Limb (tissue), 2 donors: ENCODE measurements around the gene KIN.
"Not testable (repeated sequence)": the region's sequence is repeated elsewhere in the genome, so short reads cannot be mapped to it uniquely, and the experiment has no call there.

Source experiments
- DNase-seq, 2 donors: peaks; one replicate each; pipeline ENCODE4 v3.0.0-alpha.2; 2016; ENCODE audit errors: extremely low spot score in 2 of 2

The KIN gene, protein sequence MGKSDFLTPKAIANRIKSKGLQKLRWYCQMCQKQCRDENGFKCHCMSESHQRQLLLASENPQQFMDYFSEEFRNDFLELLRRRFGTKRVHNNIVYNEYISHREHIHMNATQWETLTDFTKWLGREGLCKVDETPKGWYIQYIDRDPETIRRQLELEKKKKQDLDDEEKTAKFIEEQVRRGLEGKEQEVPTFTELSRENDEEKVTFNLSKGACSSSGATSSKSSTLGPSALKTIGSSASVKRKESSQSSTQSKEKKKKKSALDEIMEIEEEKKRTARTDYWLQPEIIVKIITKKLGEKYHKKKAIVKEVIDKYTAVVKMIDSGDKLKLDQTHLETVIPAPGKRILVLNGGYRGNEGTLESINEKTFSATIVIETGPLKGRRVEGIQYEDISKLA

DNA sequence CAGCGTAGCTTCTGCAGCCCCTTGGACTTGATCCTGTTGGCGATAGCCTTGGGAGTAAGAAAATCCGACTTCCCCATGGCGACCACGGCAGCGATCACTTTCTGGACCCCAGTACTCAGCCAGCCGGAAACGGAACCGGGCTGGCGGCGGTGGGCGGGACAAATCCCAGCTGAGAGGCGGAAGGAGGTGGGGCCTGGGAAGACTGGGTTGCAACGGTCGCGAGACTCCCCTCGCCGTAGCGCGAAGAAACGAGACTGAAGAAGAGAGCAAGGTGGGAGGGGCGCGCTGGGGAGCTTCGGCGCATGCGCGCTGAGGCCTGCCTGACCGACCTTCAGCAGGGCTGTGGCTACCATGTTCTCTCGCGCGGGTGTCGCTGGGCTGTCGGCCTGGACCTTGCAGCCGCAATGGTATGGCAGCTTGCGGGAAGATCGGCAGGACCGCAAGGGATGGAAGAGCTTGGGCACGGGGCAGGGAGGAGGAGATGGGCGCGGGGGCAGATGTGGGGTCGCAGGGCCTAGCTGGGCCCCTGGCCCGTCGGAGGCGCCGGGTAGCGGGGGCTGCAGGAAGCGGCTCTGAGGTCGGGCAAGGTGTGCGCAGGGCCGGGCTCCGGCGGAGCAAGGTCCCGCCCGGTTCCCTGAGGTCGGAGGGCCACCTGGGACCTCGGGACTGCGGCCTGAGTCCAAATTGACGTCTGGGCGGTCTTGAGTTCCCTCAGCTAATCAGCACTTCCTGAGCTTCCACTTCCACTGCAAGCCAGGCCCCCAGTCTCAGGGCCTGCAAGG is at the start of gene KIN, which contains the start of gene ATP5F1C:
Gene KIN, minus strand, starts transcription at position 137 of the 782 bp plus-strand sequence. Its CDS starts 60 bp downstream, at position 77.
Gene ATP5F1C, plus strand, starts transcription at position 321 of the 782 bp plus-strand sequence. Its CDS starts 31 bp downstream, at position 352.
- peak; percentile 98 to 99 for DNase-seq

DNA sequence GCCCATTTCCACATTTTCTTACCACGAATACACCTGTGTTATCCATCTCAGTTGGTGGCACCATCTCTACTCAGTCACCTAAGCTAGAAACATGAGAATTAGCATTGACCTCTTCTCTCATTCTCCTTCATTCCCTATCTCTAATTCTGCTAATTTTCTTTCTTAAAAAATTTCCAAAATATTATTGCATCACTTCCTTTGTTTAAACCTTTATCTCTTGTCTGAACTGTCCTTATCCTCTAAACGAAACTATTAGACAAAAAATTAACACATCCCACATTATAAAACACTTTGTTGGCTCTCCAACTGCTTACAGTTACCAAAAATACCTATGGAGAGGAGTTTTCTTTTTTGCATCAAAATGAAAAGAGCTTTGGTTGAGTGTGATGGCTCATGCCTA is 48.8 kb upstream of the KIN start:
- no peak for DNase-seq

DNA sequence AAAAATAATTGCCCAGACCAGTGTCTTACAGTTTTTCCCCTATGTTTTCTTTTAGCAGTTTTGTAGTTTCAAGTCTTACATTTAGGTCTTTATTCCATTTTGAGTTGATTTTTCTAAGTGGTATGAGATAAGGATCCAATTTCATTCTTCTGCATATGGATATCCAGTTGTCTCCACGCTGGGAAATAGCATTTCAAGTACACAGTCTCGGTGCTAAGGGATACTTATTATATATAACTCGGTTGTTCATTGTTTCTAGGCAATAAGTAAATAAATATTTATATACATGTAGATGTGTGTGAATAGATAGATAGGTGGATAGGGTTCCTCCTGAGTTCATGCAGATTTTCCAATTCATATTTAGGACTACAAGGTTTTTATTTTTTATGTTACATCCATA is 46.5 kb upstream of the KIN start:
- DNase-seq, result no peak

DNA sequence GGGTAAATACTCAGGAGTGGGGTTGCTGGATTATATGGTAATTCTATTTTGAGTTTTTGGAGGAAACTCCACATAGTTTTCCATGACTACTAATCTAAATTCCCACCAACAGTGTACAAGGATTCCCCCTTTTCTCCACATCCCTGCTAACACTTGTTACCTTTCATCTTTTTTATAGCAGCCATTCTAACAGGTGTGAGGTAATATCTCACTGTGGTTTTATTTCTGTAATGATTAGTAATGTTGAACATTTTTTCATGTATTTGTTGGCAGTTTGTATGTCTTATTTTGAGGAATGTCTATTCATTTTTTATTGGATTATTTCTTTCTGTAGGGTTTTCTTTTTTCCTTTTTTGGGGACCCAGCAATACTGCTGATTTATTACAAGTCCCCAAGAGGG is 45.4 kb upstream of the KIN start:
- no peak for DNase-seq

DNA sequence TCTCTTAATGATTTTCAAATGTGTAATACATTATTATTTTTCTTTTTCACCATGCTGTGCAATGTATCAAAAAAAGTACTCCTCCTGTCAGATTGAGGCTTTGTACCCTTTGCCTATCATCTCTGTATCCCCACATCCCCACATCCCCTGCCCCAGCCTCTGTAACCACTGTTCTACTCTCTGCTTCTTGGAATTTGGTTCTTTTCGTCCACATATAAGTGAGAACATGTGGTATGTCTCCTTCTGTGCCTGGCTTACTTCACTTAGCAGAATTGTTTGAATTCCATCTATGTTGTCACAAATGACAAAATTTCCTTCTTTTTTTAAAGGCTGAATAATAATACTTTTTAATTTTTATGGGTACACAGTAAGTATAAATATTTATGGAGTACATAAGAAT is 44.3 kb upstream of the KIN start:
- DNase-seq, result no peak

DNA sequence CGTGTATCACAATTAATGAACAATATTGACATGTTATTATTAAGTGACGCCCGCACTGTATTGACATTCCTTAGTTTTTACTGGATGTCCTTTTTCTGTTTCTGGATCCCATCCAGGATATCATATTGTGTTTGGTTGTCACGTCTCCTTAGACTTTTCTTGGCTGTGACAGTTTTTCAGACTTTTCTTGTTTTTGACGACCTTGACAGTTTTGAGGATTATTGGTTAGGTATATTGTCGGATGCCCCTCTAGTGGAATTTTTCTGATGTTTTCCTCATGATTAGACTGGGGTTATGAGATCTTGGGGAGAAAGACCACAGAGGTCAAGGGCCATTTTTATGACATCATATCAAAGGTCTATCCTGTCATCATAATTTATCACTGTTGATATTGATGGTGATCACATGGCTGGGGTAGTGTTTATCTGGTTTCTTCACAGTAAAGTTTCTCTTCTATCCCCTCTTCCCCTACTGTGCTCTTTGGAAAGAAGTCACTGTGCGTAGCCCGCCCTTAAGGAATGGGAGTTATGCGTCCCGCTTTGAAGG is 41.6 kb upstream of the KIN start:
- DNase-seq, result no peak

DNA sequence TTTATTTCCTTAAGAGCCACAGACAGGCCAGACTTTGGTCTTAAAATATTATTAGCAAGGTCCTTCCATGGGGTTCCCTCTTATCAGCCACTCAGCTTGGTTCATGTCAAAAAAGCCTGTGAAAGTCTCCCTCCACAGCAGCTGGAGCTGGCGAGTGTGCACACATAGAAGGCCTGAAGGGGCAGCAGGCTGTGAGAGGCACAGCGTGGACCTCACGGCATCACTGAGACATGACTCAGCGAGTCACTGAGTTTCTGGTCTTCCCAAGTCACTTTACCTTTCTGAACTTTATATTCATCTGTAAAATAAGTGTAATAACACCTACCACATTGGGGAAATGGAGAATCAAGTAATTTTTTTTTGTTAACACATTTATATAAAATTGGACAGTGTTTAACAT is 39.2 kb upstream of the KIN start:
- no peak for DNase-seq

DNA sequence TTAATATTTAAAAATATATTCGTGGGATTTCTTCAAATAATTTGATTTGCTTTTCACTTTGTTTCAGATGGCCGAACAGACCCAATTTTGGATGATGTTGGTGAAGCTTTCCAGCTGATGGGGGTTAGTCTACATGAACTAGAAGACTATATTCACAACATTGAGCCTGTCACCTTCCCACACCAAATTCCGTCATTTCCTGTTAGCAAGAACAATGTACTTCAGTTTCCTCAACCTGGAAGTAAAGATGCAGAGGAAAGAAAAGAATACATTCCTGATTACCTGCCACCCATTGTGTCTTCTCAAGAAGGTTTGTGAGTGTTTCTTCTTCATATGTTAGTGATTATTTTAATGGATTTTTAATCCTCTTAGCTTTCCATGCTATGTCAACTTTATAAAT is 36.5 kb upstream of the KIN start:
- no peak for DNase-seq

DNA sequence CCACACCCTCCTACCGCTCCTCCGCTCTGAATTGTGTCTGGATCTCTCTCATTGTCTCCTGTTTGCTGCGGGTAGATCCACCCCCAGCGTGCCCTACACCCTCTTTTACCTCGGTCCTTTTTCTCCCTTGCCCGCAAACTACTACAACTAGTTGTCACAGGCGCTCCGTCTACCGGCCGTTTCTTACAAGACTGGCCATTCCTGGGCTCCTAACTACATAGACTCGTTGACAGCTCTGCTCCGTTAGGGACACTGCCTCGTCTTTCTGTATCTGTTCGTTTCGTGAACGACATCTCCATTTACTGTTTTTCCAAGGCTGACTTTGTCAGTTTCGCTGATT is 31.3 kb upstream of the KIN start:
- DNase-seq, result peak; percentile 47 to 58

DNA sequence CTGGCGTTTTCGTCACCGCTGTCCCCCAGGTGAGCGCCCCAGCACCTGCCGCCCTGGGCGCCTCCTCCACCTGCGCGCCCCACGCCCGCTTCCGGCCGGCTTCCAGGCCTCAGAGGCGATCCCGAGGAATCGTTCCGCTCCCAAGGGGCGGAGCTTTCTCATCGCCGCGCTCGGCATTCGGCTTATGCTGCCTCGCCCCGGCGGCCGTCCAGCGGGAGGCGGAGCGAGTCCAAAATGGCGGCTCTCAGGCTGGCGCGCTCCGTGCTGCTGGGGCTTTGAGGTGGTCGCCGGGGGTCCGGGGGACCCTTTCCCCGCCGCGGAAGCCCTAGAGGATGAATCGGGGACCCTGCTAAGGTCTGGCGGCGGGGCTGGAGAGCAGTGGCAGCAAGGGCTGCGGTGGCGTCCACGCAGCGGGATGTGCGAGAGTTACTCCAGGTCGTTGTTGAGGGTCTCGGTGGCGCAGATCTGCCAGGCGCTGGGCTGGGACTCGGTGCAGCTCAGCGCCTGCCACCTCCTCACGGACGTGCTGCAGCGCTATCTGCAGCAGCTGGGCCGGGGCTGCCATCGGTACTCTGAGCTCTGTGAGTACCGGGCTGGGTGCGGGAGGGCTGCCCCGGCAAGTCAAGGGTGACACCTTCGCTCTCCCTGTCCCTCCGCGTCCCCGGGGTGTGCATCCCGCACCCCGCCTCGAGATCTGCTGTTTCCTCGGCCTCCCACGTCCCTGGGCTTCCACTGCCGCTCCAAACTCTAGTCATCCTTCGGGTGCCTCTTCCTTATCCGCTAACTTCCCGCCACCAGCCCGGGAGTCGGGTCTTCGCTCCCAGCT is 30.7 kb upstream of the KIN start, which contains the start of gene TAF3:
Gene TAF3, plus strand, starts transcription at position 211 of the 826 bp plus-strand sequence. Its CDS starts 205 bp downstream, at position 416.
- peak; percentile 92 to 95 for DNase-seq

DNA sequence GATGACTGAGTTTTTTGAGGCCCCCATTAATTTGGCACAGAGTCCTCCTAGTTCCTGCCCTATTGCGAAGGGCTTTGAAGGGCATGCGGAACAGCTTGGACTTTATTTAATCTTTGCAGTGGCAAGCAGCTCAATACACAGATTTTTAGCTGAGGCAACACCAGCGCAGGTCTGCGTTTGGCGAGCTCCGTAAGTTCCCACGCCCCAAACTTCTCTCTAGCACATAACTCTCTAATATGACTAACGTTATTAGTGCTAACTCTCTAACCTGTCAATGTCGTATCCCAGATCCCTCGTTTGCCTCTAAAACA is 30.1 kb upstream of the KIN start:
- DNase-seq, result no peak

DNA sequence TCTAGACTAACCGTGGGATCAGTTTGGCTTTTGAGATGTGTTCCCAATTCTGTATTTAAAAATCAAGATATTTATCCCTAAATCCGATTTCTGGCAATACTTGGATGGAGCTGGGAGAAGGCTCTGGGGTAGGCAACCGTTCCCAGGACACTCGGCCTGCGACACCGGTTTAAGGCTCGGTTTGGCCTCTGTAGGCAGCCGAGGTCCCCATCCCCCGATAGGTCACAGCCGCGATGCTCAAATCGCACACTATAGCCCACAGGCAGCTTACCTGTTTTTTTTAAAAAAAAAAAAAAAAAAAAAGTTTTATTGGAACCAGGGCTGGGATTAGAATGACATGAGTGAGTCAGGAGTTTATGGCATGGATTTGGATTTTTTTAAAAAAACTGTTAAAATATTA is 29.8 kb upstream of the KIN start:
- no peak for DNase-seq

DNA sequence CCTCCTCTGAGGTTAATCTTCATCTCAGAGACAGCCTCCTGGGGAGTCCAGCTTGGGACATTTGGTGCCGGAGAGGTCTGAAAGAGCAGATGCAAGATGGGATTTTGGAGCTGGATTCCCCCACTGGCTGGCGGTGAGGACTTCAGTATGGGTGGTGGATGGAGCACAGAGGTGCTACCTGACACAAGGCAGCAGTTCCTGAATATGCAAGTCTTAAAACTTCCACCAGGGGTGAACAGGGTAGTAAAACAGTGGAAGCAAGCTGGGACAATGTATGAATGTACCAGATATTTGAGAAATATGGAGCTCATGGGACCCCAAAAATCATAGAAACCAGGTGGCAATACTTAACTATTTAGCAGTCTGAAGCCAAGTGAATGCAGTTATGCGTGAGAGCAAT is 25.7 kb upstream of the KIN start:
- no peak for DNase-seq

DNA sequence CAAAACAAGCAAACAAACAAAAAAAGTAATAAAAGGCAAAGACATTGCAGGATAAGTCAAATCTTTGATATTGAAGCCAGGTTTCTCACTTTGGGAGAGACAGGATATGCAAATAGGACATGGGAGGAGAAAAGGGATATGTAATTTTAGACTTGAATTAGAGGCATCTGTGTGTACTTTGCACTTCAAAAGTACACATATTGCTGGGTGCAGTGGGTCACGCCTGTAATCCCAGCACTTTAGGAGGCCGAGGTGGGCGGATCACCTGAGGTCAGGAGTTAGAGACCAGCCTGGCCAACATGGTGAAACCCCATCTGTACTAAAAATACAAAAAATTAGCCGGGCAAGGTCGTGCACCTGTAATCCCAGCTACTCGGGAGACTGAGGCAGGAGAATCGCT is 23.9 kb upstream of the KIN start:
- DNase-seq, result not testable (repeated sequence)

DNA sequence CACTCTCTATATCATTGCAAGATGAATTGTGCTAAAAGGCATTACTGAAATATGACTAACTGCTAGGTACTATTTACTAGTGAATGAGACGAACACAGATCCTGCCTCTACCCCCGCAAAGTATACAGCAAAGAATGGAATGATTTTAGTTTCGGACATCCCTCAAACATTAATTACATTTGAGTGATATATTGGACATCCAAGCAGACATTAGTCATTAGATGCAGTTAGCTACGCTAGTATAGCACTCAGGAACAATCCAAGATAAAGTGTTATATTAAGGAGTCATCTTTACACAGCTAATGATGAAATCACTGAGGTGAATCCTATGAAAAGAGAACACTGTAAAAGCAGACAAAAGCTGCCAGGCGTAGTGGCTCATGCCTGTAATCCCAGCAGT is 23.2 kb upstream of the KIN start:
- no peak for DNase-seq

DNA sequence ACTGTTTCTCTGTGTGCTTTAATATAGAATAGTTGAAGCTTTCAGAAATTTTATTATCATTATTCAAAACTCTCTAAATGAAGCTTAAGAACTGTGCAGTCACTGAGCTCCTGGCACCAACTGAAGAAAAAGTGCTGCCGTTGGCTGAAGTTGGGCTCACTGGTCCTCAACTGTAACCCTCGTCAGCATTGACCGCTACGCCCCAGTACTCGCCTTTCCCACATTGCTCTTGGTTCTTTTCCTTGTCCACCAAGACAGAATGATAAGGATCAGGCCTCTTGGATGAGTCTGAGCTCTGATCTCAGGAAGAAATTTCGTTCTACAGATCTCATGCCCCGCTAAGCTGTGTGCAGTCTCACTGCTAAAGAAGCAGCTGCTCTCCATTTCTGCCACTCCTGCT is 22.6 kb upstream of the KIN start:
- no peak for DNase-seq

DNA sequence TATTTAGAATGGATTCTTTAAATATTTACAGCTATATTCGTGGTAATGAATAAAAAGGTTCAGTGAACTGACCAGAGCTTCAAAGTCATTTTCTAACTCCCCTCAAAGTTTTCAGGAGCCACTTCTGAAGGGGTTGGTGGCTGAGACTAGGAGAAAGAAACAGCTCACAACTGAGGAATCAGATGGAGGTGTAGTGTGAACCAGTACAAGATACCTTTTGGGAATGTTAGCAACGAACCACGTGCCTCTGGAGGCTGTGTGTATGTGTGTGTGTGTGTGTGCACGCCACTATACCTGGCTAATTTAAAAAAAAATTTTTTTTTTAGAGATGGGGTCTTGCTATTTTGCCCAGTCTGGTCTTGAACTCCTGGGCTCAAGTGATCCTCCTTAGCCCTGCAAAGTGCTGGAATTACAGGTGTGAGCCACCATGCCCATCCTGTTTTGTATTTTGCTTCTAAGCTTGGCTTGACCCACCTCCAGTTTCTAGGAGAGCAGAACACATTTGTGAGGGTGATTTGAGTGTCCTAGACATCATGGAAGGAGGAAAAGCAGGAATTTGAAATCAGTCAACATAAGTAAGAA is 21.0 kb upstream of the KIN start:
- DNase-seq, result no peak

DNA sequence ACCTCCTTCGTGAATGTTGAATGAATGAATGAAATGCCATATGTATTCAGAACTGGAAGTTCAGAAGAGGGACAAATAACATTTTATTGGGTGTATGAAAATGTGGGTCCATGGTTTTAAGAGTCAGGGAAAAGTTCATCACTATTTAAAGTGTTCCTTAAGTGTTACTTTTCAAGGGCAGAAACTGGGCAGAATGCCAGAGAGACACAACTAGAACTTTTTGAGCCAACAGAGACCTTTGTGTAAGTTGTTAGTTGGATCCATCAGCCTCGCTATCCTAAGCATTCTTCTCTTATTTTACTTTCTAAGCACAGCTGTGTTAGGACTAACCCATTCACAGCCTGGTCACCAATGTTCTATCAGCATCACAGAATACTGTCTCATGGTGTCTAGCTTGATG is 16.9 kb upstream of the KIN start:
- DNase-seq, result no peak

DNA sequence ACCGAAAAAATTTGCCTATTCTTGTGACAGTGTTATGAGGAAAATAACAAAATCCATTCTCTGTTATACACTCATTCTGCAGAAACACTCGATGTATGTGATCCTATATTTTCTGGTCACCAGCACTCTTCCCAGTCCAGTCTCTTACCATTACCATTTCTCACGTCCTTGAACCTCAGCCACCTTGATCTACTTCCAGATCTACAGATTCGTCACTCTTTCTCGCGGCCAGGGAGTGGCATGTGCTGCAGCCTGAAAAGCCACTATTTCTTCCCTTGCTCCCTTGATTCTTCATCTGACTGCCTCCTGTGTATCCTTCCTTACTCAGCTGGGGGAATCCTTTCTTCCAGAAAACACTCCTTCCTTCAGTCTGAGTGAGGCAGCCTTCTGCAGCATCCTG is 16.4 kb upstream of the KIN start:
- no peak for DNase-seq

DNA sequence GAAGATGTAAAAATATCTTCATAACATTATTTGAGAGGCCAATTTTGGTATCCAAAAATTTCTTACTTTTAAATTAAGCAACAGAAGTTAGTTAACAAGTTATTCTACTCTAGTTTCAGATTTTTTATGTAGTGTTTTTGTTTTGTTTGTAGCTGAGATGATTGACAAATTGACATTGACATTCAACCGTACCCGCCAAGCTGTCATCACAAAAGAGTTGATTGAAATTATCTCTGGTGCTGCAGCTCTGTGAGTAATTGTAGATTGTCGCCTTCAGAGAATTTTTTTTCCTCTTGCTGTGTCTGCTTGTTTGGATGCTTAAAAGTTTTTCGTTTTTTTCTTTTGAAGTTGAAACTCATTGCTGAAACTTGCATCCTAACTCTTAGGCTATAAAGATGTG is 14.8 kb upstream of the KIN start:
- DNase-seq, result no peak

DNA sequence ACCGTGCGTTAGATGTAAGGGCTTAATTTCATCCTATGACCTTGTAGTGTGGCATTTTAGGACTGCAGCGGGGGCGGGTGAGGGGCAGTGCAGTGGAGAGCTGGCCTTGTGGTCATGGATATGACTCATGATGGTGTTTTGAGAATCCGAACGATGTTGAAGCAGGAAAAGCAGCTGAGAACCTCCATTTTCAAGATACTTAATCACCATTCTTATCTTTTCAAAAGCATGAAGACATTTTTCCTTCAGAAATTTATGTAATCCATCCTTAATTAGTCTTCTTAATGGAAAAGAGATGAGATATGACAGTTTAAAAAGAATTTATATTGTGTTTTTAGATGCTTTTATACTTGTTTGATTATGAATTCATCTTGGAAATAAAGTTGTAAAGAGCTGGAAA is 9.8 kb upstream of the KIN start:
- no peak for DNase-seq
